Heart right ventricle (tissue), 16 donors: ENCODE results near the gene RIN3. TPM values are rescaled to one million over a fixed set of nuclear protein-coding genes. Genes with fewer than 3 reads are reported as not detected.

Experiments used
- ATAC-seq, 8 donors: fragments of 200-7000 bp; cut with Tn5 transposase; one replicate each; pipeline ENCODE4 v1.9.1; 2020; ENCODE audit warnings: mild to moderate bottlenecking in 8 of 8, moderate library complexity in 8 of 8, moderate number of reproducible peaks in 1 of 8
- DNase-seq, 2 donors: peaks; one replicate each; pipeline ENCODE4 v3.0.0-alpha.2; 2020
- H3K27ac ChIP-seq, 10 donors: fragments of 200-600 bp; sonication (generic) in 2 of 10; one replicate each; pipeline versions ENCODE4 v1.5.0 to v1.8.0; 2020 to 2022; ENCODE audit warnings: mild to moderate bottlenecking in 3 of 10
- H3K27me3 ChIP-seq, 7 donors: fragments of 200-600 bp; one replicate each; pipeline ENCODE4 v1.8.0; 2021 to 2022; ENCODE audit warnings: mild to moderate bottlenecking in 2 of 7
- H3K36me3 ChIP-seq, 9 donors: fragments of 200-600 bp; sonication (generic) in 1 of 9; one replicate each; pipeline versions ENCODE4 v1.5.0 to v1.8.0; 2020 to 2022; ENCODE audit warnings: mild to moderate bottlenecking in 2 of 9
- H3K4me1 ChIP-seq, 9 donors: fragments of 200-600 bp; sonication (generic) in 1 of 9; one replicate each; pipeline versions ENCODE4 v1.5.0 to v1.8.0; 2020 to 2022; ENCODE audit warnings: mild to moderate bottlenecking in 4 of 9
- H3K4me3 ChIP-seq, 10 donors: fragments of 200-600 bp; sonication (generic) in 2 of 10; one replicate each; pipeline versions ENCODE4 v1.5.0 to v1.8.0; 2020 to 2022; ENCODE audit warnings: mild to moderate bottlenecking in 7 of 10, moderate library complexity in 2 of 10
- H3K9me3 ChIP-seq, 11 donors: fragments of 200-600 bp in 10 of 11; sonication (generic) in 2 of 11; one replicate each; pipeline versions ENCODE4 v1.5.0 to v1.8.0; 2013 to 2022; ENCODE audit warnings: mild to moderate bottlenecking in 2 of 11, control low read depth in 1 of 11, moderate library complexity in 1 of 11
- WGBS, 2 donors: extraction: QIAGEN DNeasy Blood & Tissue Kit; methylation state at CpG; one replicate each; pipeline ENCODE4 v1.1.7; 2013; ENCODE audit warnings: inconsistent platforms in 1 of 2; 5-methylcytosine and 5-hydroxymethylcytosine counted together
- intact Hi-C, 10 donors: fragments of 100-400 bp; cut with DNase I; formaldehyde crosslinking; loops; one replicate each; pipeline versions ENCODE4 v1.11.1 to v1.14.2; 2022
- polyA plus RNA-seq, 2 donors: library from polyadenylated mRNA; stranded (reverse); fragments of 200-250 nt; gene quantifications; one replicate each; pipeline ENCODE4 v1.2.3, GENCODE V29; 2013
- total RNA-seq, 10 donors: library from RNA; stranded (reverse); fragmentation: NEBNext Ultra II Directional in 3 of 10; extraction: Animal tissue kit (Norgen Biotek cat#: 25700) in 3 of 10; gene quantifications; one replicate each; pipeline versions ENCODE4 v1.2.1 to v1.2.4, GENCODE V29; 2021 to 2023
- TF ChIP-seq, protein P1 (sequence below), 9 donors: fragments of 200-600 bp; sonication (generic) in 2 of 9; IDR thresholded peaks; one replicate each; pipeline versions ENCODE4 v1.5.0 to v1.8.0; 2021 to 2022; ENCODE audit warnings: antibody characterized with exemption in 9 of 9, mild to moderate bottlenecking in 5 of 9, moderate library complexity in 1 of 9
- donor health status: Arrhythmogenic right ventricular cardiomyopathy.
- donor health status: ischemic (EF 13 %, LVEDD 7.1; RV severe dilation, severe dysfunction).
- donor health status: healthy with polysubstance abuse.
- donor health status: DM: no; HTN: yes; CAD: no.
- donor health status: DM: no; HTN: no; CAD: no.
- donor health status: ischemic (EF 25% LVEDD 6.9; RV normal size, moderate dysfunction).
- donor health status: ischemic (EF 25% LVEDD 5.7; RV mildly dilated, moderate dysfunction).
- donor health status: healthy.
- donor health status: DM: yes; HTN: yes; CAD: no.
- donor health status: Ischemic cardiomyopathy.
- donor health status: ischemic (EF 35%, LVEDD 5.7; RV mildly dilated, moderate dysfunction).
- donor health status: nonischemic (EF 11% LVEDD 7.7; RV severe dilation, severe dysfunction).
- donor health status: DM: yes; HTN: yes; CAD: no.
- donor health status: PGD.
- donor health status: ischemic (EF 29% LVEDD 5.4; RV normal size, mild dysfunction).
- donor health status: nonischemic (EF 23%, LVEDD 6.1; RV moderate dilation, normal function).

The RIN3 gene
- total and polyA plus RNA-seq, 12 donors: 7.2 to 24.0 (median 12.2) TPM

GRCh38 chr14:92486881-92487280 is 26.7 kb upstream of the RIN3 start:
- no peak for DNase-seq
- no peak for ATAC-seq
- Histone ChIP-seq H3K36me3 (no peaks in the 10 kb centered on the region), H3K4me3 (no peak overlapping the region), H3K4me1 (peaks cover 0 to 45% (median 22%) of the 10 kb centered on the region in 9 donors), H3K27me3 (peaks cover 0 to 3% (median 0%) of the 10 kb centered on the region in 7 donors), H3K9me3 (no peaks in the 10 kb centered on the region), H3K27ac (peak overlapping the region in 1 of 10 donors; percentile 63)
- 80 to 86% methylated on average over 4 of the region's 4 CpGs for WGBS, 2 donors
- intact Hi-C loops: no loop called here
- TF ChIP-seq, protein P1, sequence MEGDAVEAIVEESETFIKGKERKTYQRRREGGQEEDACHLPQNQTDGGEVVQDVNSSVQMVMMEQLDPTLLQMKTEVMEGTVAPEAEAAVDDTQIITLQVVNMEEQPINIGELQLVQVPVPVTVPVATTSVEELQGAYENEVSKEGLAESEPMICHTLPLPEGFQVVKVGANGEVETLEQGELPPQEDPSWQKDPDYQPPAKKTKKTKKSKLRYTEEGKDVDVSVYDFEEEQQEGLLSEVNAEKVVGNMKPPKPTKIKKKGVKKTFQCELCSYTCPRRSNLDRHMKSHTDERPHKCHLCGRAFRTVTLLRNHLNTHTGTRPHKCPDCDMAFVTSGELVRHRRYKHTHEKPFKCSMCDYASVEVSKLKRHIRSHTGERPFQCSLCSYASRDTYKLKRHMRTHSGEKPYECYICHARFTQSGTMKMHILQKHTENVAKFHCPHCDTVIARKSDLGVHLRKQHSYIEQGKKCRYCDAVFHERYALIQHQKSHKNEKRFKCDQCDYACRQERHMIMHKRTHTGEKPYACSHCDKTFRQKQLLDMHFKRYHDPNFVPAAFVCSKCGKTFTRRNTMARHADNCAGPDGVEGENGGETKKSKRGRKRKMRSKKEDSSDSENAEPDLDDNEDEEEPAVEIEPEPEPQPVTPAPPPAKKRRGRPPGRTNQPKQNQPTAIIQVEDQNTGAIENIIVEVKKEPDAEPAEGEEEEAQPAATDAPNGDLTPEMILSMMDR (IDR thresholded peaks at IDR 0.05): no peak

GRCh38 chr14:92487513-92488133 is 26.0 kb upstream of the RIN3 start:
- Histone ChIP-seq H3K27ac (peak overlapping the region in 3 of 10 donors; percentile 31 to 64 (median 63)), H3K4me1 (peaks cover 0 to 45% (median 28%) of the 10 kb centered on the region in 9 donors), H3K27me3 (peaks cover 0 to 3% (median 0%) of the 10 kb centered on the region in 7 donors), H3K36me3 (no peaks in the 10 kb centered on the region), H3K9me3 (no peaks in the 10 kb centered on the region), H3K4me3 (no peak overlapping the region)
- intact Hi-C loops: no loop called here
- peak in 6 of 8 donors; percentile 20 to 51 (median 40) for ATAC-seq
- TF ChIP-seq, protein P1 (IDR thresholded peaks at IDR 0.05): no peak
- 63 to 64% methylated on average over 10 of the region's 10 CpGs for WGBS, 2 donors
- DNase-seq: peak in 1 of 2 donors; percentile 21

DNA sequence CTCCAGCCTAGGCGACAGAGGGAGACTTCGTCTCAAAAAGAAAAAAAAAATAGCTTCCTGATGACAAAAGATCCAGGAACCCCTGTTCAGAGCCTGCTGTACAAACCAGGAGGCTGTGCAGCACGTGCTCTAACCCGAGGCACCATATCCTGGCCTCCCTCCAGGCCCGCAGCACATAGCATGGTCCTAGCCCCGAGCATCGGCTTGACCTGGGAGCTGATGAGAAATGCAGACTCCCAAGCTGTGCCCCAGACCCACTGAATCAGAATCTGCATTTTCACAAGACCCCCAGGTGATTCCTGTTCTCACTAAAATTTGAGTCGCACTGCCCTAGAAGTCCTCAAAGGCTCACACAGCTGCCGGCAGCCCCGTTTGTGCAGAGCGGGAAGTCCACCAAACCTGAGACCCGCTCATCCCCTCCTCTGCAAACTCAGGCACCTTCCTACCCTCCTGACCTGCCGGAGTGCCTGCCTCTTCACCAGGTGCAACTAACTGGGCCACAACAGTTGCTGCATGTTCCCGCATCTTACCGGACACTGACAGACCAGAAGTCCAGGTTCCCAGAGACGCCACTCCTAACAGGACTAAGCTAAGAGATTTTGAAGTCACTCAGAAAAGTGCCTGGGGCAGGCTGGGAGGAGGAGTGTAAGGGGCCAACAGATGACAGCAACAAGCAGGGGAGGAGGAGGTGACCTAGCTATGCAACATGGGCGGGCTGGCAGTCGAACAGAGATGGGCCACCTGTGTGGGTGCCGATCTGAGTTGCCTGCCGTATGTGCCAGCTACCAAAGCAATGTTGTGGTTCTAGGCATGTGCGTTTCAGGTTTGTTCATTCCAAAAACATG is 24.0 kb upstream of the RIN3 start:
- peak in 1 of 2 donors; percentile 2 for DNase-seq
- Histone ChIP-seq H3K4me3 (no peak overlapping the region), H3K36me3 (no peaks in the 10 kb centered on the region), H3K4me1 (peaks cover 0 to 62% (median 28%) of the 10 kb centered on the region in 9 donors), H3K27ac (peak overlapping the region in 8 of 10 donors; percentile 5 to 77 (median 45)), H3K9me3 (no peaks in the 10 kb centered on the region), H3K27me3 (no peaks in the 10 kb centered on the region)
- TF ChIP-seq, protein P1 (IDR thresholded peaks at IDR 0.05): no peak
- 79 to 82% methylated on average over 21 of the region's 21 CpGs for WGBS, 2 donors
- intact Hi-C loops: loop anchor here in 1 of 10 donors (10.0 kb wide), 1 partner anchor 185 kb away; no protein-coding TSS in a partner anchor
- peak in 1 of 8 donors; percentile 4 for ATAC-seq

DNA sequence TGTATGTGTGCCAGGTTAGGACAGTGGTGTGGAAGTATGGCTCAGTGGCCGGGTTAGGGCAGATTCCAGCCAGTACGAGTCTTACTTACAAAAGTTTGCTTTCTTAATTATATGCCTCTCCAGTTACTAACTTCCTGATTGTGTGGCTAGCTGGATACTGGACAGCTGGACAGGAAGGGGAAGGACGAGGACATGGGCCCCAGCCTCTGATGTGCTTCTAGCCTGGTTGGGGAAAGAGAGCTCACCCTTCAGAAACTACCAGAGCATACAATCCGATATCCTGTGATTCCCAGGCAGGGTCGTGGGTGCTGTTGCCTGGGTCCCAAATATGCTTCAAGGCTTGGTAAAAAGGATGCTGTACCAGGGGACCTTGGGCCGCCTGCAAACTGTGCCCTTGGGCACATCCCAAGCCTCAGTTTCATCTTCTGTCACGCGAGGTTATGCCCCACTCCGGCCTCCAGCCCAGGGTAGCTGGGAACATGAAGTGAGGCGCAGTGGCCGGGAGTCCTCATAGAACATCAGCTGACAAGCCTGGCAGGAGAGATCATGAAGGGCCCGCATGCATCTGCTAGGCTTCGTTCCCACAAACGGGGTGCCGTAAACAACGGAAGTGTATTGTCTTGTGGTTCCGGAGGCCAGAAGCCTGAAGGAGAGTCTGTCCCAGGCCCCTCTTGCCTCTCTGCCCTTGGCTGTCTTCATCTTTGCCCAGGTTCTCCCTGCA is 23.2 kb upstream of the RIN3 start:
- Histone ChIP-seq H3K4me3 (no peak overlapping the region), H3K27ac (peak overlapping the region in 7 of 10 donors; percentile 27 to 77 (median 53)), H3K4me1 (peaks cover 0 to 70% (median 28%) of the 10 kb centered on the region in 9 donors), H3K9me3 (no peaks in the 10 kb centered on the region), H3K27me3 (no peaks in the 10 kb centered on the region), H3K36me3 (no peaks in the 10 kb centered on the region)
- intact Hi-C loops: loop anchor here in 1 of 10 donors (10.0 kb wide), 1 partner anchor 184 kb away; no protein-coding TSS in a partner anchor
- 70 to 71% methylated on average over 17 of the region's 17 CpGs for WGBS, 2 donors
- ATAC-seq (peak in 6 of 8 donors; percentile 30 to 70 (median 54)), DNase-seq (peak in 1 of 2 donors; percentile 6)
- TF ChIP-seq, protein P1 (IDR thresholded peaks at IDR 0.05): no peak
